Lower lobe of right lung (tissue), 2 donors: ENCODE measurements around the gene LY86. TPM values are rescaled to one million over a fixed set of nuclear protein-coding genes. Genes with fewer than 3 reads are reported as not detected.
"Not testable (repeated sequence)": the region's sequence is repeated elsewhere in the genome, so short reads cannot be mapped to it uniquely, and the experiment has no call there.

Source experiments
- ATAC-seq, 2 donors: fragments of 200-7000 bp; cut with Tn5 transposase; one replicate each; pipeline ENCODE4 v1.9.1; 2020 to 2022; ENCODE audit warnings: mild to moderate bottlenecking in 2 of 2, moderate library complexity in 2 of 2
- DNase-seq: peaks from one replicate; pipeline ENCODE4 v3.0.0-alpha.2; 2020
- H3K27ac ChIP-seq: fragments of 200-600 bp; one replicate; pipeline ENCODE4 v1.8.0; 2022
- H3K27me3 ChIP-seq: fragments of 200-600 bp; one replicate; pipeline ENCODE4 v1.8.0; 2022; ENCODE audit warnings: low read depth
- H3K36me3 ChIP-seq: fragments of 200-600 bp; one replicate; pipeline ENCODE4 v1.8.0; 2022; ENCODE audit warnings: mild to moderate bottlenecking
- H3K4me1 ChIP-seq: fragments of 200-600 bp; one replicate; pipeline ENCODE4 v1.8.0; 2022
- H3K4me3 ChIP-seq: fragments of 200-600 bp; one replicate; pipeline ENCODE4 v1.8.0; 2022; ENCODE audit warnings: mild to moderate bottlenecking
- H3K9me3 ChIP-seq: fragments of 200-600 bp; one replicate; pipeline ENCODE4 v1.8.0; 2022
- CTCF ChIP-seq: fragments of 200-600 bp; IDR thresholded peaks from one replicate; pipeline ENCODE4 v1.8.0; 2022; ENCODE audit warnings: antibody characterized with exemption, mild to moderate bottlenecking
- intact Hi-C: fragments of 100-400 bp; cut with DNase I; formaldehyde crosslinking; loops from one replicate; pipeline ENCODE4 v1.11.0; 2022
- total RNA-seq: library from RNA; stranded (reverse); fragmentation: NEBNext Ultra II Directional; extraction: Animal tissue kit (Norgen Biotek cat#: 25700); gene quantifications from one replicate; pipeline ENCODE4 v1.2.1, GENCODE V29; 2021
- donor health status: DM: no; HTN: yes; CAD: no; lungs with severe emphysema.

The LY86 gene
- total RNA-seq, 1 donor from 2014 or later: 20.2 TPM

- no peaks in the 10 kb centered on the region for H3K27me3 ChIP-seq
- H3K4me1 ChIP-seq: peaks cover 67% of the 10 kb centered on the region
- H3K4me3 ChIP-seq: no peak overlapping the region
- no peak for TF ChIP-seq CTCF
- no peaks in the 10 kb centered on the region for H3K9me3 ChIP-seq
- intact Hi-C loops: no loop called here
- peak overlapping the region; percentile 40 for H3K27ac ChIP-seq
- H3K36me3 ChIP-seq: no peaks in the 10 kb centered on the region
- DNase-seq (no peak), ATAC-seq (peak; percentile 59 to 60)
Measured at GRCh38 chr6:6661684-6662083, 73.2 kb downstream of the LY86 start.

GRCh38 chr6:6663421-6664135, 75.1 kb downstream of the LY86 start:
- no peaks in the 10 kb centered on the region for H3K27me3 ChIP-seq
- ATAC-seq (no peak), DNase-seq (no peak)
- H3K27ac ChIP-seq: no peak overlapping the region
- H3K9me3 ChIP-seq: no peaks in the 10 kb centered on the region
- peaks cover 53% of the 10 kb centered on the region for H3K4me1 ChIP-seq
- no peak for TF ChIP-seq CTCF
- no peak overlapping the region for H3K4me3 ChIP-seq
- no peaks in the 10 kb centered on the region for H3K36me3 ChIP-seq
- intact Hi-C loops: no loop called here

GRCh38 chr6:6665555-6666243, 77.2 kb downstream of the LY86 start:
- intact Hi-C loops: no loop called here
- Histone ChIP-seq H3K27me3 (no peaks in the 10 kb centered on the region), H3K4me3 (no peak overlapping the region), H3K27ac (no peak overlapping the region), H3K36me3 (no peaks in the 10 kb centered on the region), H3K9me3 (no peaks in the 10 kb centered on the region), H3K4me1 (peaks cover 35% of the 10 kb centered on the region)
- TF ChIP-seq CTCF: no peak
- no peak for DNase-seq
- ATAC-seq: peak in 1 of 2 donors; percentile 43

GRCh38 chr6:6670150-6670549, 81.6 kb downstream of the LY86 start:
- DNase-seq, H3K27ac ChIP-seq, intact Hi-C loops, H3K9me3 ChIP-seq, H3K27me3 ChIP-seq, H3K4me3 ChIP-seq, H3K36me3 ChIP-seq, H3K4me1 ChIP-seq, ATAC-seq: not testable (repeated sequence)

- Histone ChIP-seq H3K36me3 (no peaks in the 10 kb centered on the region), H3K27ac (no peak overlapping the region), H3K4me1 (peaks cover 36% of the 10 kb centered on the region), H3K9me3 (no peaks in the 10 kb centered on the region), H3K4me3 (no peak overlapping the region), H3K27me3 (no peaks in the 10 kb centered on the region)
- no peak for TF ChIP-seq CTCF
- intact Hi-C loops: no loop called here
- ATAC-seq: no peak
- no peak for DNase-seq
Measured at GRCh38 chr6:6674872-6675271, 86.4 kb downstream of the LY86 start.

GRCh38 chr6:6676910-6677441, 88.5 kb downstream of the LY86 start:
- Histone ChIP-seq H3K4me3 (no peak overlapping the region), H3K9me3 (no peaks in the 10 kb centered on the region), H3K27ac (peak overlapping the region; percentile 56), H3K36me3 (no peaks in the 10 kb centered on the region), H3K4me1 (peaks cover 49% of the 10 kb centered on the region), H3K27me3 (no peaks in the 10 kb centered on the region)
- ATAC-seq: peak; percentile 90 to 93
- peak; percentile 67 for DNase-seq
- intact Hi-C loops: no loop called here
- TF ChIP-seq CTCF: peak; percentile 99
